GM12872 (cell line): ENCODE results near the gene ZNF610.

ENCODE experiments used
- TF ChIP-seq, protein P1 (sequence below): IDR thresholded peaks from 3 replicates; pipeline ENCODE4 v1.5.1; 2011; ENCODE audit warnings: low read depth, mild to moderate bottlenecking, low read length, moderate library complexity; ENCODE audit not compliant: insufficient read depth

ZNF610 gene

DNA sequence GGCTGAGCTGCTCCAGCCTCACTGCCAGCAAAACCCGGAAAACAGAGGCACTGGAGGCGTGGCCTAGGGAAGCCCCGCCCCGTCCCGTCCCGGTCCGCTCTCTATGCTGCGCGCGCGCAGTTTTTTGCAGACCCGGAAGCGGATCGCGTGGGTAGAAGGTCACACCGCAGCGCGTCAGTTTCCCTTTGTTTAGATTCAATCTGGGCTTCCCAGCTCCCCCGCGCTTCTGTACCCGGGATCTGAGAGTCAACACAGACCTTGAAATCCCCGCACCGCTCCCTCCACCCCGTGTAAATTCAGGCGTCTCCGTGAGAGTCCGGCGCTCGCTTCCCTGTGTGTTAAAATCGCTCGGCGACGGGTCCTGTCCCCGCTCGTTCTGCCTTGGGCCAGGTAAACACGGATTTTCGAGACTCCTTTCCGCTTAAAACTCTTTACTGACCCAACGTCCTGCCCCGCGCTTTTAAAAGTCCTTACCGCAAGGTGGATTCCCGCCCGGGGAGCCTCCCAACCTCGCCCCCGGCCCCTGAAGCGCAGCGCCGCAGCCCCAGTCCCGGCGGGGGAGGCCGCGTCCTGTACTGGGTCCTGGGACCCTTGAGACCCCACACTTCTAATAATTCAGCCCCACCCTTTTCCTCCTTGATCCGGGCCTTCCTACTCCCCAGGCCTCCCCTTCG lies at the start of gene ZNF610:
Gene ZNF610 (plus strand): TSS at position 127 of the 674 bp plus-strand sequence. CDS start 12,930 bp downstream, outside the sequence.
- TF ChIP-seq, protein P1, sequence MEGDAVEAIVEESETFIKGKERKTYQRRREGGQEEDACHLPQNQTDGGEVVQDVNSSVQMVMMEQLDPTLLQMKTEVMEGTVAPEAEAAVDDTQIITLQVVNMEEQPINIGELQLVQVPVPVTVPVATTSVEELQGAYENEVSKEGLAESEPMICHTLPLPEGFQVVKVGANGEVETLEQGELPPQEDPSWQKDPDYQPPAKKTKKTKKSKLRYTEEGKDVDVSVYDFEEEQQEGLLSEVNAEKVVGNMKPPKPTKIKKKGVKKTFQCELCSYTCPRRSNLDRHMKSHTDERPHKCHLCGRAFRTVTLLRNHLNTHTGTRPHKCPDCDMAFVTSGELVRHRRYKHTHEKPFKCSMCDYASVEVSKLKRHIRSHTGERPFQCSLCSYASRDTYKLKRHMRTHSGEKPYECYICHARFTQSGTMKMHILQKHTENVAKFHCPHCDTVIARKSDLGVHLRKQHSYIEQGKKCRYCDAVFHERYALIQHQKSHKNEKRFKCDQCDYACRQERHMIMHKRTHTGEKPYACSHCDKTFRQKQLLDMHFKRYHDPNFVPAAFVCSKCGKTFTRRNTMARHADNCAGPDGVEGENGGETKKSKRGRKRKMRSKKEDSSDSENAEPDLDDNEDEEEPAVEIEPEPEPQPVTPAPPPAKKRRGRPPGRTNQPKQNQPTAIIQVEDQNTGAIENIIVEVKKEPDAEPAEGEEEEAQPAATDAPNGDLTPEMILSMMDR: no peak

DNA sequence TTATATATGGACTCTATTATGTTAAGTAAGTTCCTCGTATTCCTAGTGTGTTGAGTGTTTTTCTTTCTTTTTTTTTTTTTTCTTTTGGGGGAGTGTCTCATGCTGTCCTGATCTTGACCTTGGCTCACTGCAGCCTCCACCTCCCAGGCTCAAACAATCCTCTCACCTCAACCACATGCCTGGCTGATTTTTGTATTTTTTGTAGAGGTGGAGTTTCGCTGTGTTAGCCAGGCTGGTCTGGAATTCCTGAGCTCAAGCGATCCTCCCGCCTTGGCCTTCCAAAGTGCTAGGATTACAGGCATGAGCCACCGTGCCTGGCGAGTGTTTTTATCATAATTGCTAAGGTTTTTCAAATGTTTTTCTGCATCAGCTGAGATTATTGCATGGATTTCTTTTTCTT lies 49.8 kb upstream of the ZNF610 start:
- TF ChIP-seq, protein P1: no peak

DNA sequence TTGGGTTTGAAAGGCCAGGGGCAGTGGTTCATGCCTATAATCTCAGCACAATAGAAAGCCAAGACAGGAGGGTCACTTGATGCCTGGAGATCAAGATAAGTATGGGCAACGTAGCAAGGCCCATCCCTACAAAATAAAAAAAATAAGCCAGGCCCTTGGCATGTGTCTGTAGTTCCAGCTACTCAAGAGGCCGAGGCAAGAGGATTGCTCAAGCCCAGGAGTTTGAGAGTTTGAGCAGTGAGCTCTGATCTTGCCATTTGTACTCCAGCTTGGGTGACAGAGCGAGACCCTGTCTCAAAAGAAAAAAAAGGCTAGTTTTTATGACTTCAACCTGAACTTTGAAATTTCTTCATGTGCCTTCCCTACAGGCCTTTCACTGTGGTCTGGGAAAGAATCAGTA lies 44.3 kb upstream of the ZNF610 start:
- TF ChIP-seq, protein P1: no peak

GRCh38 chr19:52296400-52296772 lies 39.7 kb upstream of the ZNF610 start:
- TF ChIP-seq, protein P1: no peak

DNA sequence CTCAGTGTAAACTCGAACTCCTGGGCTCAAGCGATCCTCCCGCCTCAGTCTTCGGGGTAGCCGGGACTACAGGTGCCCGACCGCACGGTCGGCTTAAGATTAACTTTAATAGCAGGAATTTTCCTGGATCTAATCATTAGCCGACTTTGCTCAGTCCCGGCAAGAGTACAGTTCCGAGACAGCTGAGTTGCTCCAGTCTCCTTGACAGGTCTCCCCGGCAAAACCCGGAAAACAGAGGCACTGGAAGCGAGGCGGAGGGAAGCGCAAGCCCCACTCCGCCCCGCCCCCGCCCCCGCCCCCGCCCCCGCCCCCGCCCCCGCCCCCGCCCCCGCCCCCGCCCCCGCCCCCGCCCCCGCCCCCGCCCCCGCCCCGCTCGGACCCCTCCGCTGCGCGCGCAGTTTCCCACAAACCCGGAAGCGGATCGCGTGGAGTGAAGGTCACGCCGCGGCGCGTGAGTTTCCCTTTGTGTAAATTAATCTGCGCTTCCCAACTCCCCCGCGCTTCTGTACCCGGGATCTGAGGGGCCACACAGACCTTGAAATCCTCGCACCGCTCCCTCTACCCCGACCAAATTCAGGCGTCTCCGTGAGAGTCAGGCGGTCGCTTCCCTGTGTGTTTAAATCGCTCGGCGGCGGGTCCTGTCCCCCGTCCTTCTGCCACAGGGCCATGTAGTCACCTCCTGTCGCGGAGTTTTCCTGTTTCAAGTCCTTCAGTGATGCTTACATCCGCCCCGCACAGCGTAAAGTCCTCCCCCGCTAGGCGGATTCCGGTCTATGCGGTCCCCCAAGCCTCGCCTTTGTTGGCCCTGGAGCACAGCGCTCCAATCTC lies 39.1 kb upstream of the ZNF610 start, which contains the start of gene ZNF480:
Gene ZNF480 (plus strand): TSS at position 397 of the 828 bp plus-strand sequence. CDS start 3,244 bp downstream, outside the sequence.
- TF ChIP-seq, protein P1: 0 out of 3 replicates have a peak, but pooled peaks have one; percentile 11

- TF ChIP-seq, protein P1: no peak
Measured at GRCh38 chr19:52297601-52298364, 38.3 kb upstream of the ZNF610 start.

DNA sequence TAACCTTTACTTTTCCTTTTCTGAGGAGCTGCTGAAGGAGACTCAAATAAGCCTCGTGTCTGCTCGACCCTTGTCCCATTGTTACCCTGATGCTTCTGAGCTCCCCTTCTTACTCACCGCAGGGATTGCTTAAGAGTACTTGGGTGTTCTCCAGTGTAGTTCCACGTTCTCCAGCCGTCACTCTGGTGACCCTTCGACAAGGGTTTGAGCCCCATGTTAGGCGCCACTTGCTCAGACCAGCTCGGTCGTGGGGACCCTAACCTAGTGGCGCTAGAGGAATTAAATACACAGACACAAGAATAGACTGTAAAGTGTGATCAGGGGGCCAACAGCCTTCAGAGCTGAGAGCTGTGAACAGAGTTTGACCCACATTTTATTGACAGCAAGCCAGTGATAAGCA lies 28.8 kb upstream of the ZNF610 start:
- TF ChIP-seq, protein P1: no peak
